ENCODE results near the gene SLC17A1. TPM values are rescaled to one million over a fixed set of nuclear protein-coding genes. Genes with fewer than 3 reads are reported as not detected.

The SLC17A1 gene
- total RNA-seq, 1 experiment from 2014 or later: not detected

DNA sequence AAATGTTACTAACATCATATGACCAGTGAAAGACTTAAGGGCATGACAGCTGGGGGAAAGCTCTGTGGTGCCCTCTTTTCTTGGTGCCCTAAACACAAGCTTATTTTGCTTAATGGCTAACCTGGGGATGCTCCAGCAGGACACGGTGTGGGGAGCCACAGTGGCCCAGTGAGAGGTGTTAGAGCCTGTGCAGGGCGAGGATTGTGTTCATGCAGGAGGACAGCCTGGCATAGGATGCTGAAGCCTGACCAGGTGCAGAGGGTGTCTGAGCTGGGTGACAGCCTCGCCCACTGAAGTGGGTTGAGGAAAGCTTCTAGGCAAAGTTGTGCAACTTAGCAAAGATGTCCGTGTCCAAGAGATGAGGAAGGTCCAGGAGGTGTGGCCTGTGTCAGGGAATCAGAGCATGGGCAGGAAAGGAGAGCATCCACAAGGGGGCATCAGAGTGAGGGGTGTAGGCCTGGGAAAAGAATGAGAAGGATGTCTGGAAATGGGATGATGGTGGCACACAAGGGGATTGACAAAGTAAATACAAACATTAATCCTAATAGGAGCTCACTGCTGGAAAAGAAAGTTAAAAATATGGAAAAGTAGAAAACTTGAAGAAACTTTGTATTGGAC is 43.4 kb downstream of the SLC17A1 start:
- H3K4me1 Mint-ChIP-seq (ENCODE audit: low read depth, unreplicated experiment): no peaks in the 10 kb centered on the region
- peak; percentile 66 to 77 for DNase-seq
- H3K27me3 ChIP-seq (replicated peaks; ENCODE audit: control insufficient read depth, insufficient read depth, low read length): no peaks in the 10 kb centered on the region
- no peak overlapping the region for H3K4me3 Mint-ChIP-seq (ENCODE audit: unreplicated experiment)
- peaks cover 3% of the 10 kb centered on the region for H3K27me3 Mint-ChIP-seq (ENCODE audit: insufficient read depth, unreplicated experiment)
- TF ChIP-seq, protein P1, sequence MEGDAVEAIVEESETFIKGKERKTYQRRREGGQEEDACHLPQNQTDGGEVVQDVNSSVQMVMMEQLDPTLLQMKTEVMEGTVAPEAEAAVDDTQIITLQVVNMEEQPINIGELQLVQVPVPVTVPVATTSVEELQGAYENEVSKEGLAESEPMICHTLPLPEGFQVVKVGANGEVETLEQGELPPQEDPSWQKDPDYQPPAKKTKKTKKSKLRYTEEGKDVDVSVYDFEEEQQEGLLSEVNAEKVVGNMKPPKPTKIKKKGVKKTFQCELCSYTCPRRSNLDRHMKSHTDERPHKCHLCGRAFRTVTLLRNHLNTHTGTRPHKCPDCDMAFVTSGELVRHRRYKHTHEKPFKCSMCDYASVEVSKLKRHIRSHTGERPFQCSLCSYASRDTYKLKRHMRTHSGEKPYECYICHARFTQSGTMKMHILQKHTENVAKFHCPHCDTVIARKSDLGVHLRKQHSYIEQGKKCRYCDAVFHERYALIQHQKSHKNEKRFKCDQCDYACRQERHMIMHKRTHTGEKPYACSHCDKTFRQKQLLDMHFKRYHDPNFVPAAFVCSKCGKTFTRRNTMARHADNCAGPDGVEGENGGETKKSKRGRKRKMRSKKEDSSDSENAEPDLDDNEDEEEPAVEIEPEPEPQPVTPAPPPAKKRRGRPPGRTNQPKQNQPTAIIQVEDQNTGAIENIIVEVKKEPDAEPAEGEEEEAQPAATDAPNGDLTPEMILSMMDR (IDR thresholded peaks at IDR 0.05; ENCODE audit: insufficient read depth in 1 of 2, low read depth in 1 of 2, low read length in 1 of 2, severe bottlenecking in 1 of 2, unreplicated experiment in 1 of 2): peak; percentile 46 to 73
- BruUV-seq (replicated peaks): no TSS peak
- CTCF ChIA-PET: interaction anchor here (0.5 to 1.0 kb wide), 5 partner anchors 92 to 197 kb away, joined by 3 to 5 read pairs (median 3); no protein-coding TSS in a partner anchor
- no peak overlapping the region for H3K27ac Mint-ChIP-seq (ENCODE audit: unreplicated experiment)
- H3K9me3 ChIP-seq: no peaks in the 10 kb centered on the region
- POLR2A ChIA-PET: no interaction called here
- H3K9me3 Mint-ChIP-seq (ENCODE audit: unreplicated experiment): no peaks in the 10 kb centered on the region
- H3K36me3 ChIP-seq (ENCODE audit: control insufficient read depth, insufficient read depth, low read length): no peaks in the 10 kb centered on the region
- intact Hi-C loops (cut with micrococcal nuclease; ENCODE audit: unreplicated experiment): loop anchor here (1.0 to 2.0 kb wide), 3 partner anchors 102 to 204 kb away; no protein-coding TSS in a partner anchor
- no peaks in the 10 kb centered on the region for H3K36me3 Mint-ChIP-seq (ENCODE audit: insufficient read depth, unreplicated experiment)
- no peak overlapping the region for H3K4me3 ChIP-seq (ENCODE audit: low read depth, low read length)
- H3K4me1 ChIP-seq: no peaks in the 10 kb centered on the region

- H3K27me3 ChIP-seq (replicated peaks; ENCODE audit: control insufficient read depth, insufficient read depth, low read length): no peaks in the 10 kb centered on the region
- Mint-ChIP-seq H3K9me3 (ENCODE audit: unreplicated experiment) (no peaks in the 10 kb centered on the region), H3K27me3 (ENCODE audit: insufficient read depth, unreplicated experiment) (no peaks in the 10 kb centered on the region), H3K4me1 (ENCODE audit: low read depth, unreplicated experiment) (no peaks in the 10 kb centered on the region), H3K4me3 (ENCODE audit: unreplicated experiment) (no peak overlapping the region), H3K27ac (ENCODE audit: unreplicated experiment) (no peak overlapping the region), H3K36me3 (ENCODE audit: insufficient read depth, unreplicated experiment) (no peaks in the 10 kb centered on the region)
- CTCF ChIA-PET: no interaction called here
- no peak overlapping the region for H3K4me3 ChIP-seq (ENCODE audit: low read depth, low read length)
- POLR2A ChIA-PET: no interaction called here
- no peaks in the 10 kb centered on the region for H3K9me3 ChIP-seq
- no peaks in the 10 kb centered on the region for H3K36me3 ChIP-seq (ENCODE audit: control insufficient read depth, insufficient read depth, low read length)
- no peaks in the 10 kb centered on the region for H3K4me1 ChIP-seq
- no peak for DNase-seq
- BruUV-seq (replicated peaks): no TSS peak
- TF ChIP-seq, protein P1 (IDR thresholded peaks at IDR 0.05; ENCODE audit: insufficient read depth in 1 of 2, low read depth in 1 of 2, low read length in 1 of 2, severe bottlenecking in 1 of 2, unreplicated experiment in 1 of 2): no peak
- intact Hi-C loops (cut with micrococcal nuclease; ENCODE audit: unreplicated experiment): no loop called here
Measured at GRCh38 chr6:25787428-25787827, 44.4 kb downstream of the SLC17A1 start.

- TF ChIP-seq, protein P1 (IDR thresholded peaks at IDR 0.05; ENCODE audit: insufficient read depth in 1 of 2, low read depth in 1 of 2, low read length in 1 of 2, severe bottlenecking in 1 of 2, unreplicated experiment in 1 of 2): no peak
- Histone ChIP-seq H3K36me3 (ENCODE audit: control insufficient read depth, insufficient read depth, low read length) (no peaks in the 10 kb centered on the region), H3K4me3 (ENCODE audit: low read depth, low read length) (no peak overlapping the region), H3K4me1 (peaks cover 8% of the 10 kb centered on the region; the same call in 1 of the 2 replicates), H3K9me3 (no peaks in the 10 kb centered on the region), H3K27me3 (replicated peaks; ENCODE audit: control insufficient read depth, insufficient read depth, low read length) (no peaks in the 10 kb centered on the region)
- H3K4me3 Mint-ChIP-seq (ENCODE audit: unreplicated experiment): no peak overlapping the region
- DNase-seq: no peak
- H3K27ac Mint-ChIP-seq (ENCODE audit: unreplicated experiment): no peak overlapping the region
- no peaks in the 10 kb centered on the region for H3K9me3 Mint-ChIP-seq (ENCODE audit: unreplicated experiment)
- no peaks in the 10 kb centered on the region for H3K36me3 Mint-ChIP-seq (ENCODE audit: insufficient read depth, unreplicated experiment)
- peaks cover 3% of the 10 kb centered on the region for H3K27me3 Mint-ChIP-seq (ENCODE audit: insufficient read depth, unreplicated experiment)
- ChIA-PET POLR2A (no interaction called here), CTCF (no interaction called here)
- BruUV-seq (replicated peaks): no TSS peak
- H3K4me1 Mint-ChIP-seq (ENCODE audit: low read depth, unreplicated experiment): no peaks in the 10 kb centered on the region
- intact Hi-C loops (cut with micrococcal nuclease; ENCODE audit: unreplicated experiment): no loop called here
Measured at GRCh38 chr6:25781134-25781533, 50.7 kb downstream of the SLC17A1 start.
